Naive thymus-derived CD4-positive, alpha-beta T cell (primary cell): Measurements from ENCODE around the gene TMEM272. TPM values are rescaled to one million over a fixed set of nuclear protein-coding genes. Genes with fewer than 3 reads are reported as not detected.

ENCODE experiments used
- ATAC-seq: fragments of 150-1000 bp; cut with Tn5 transposase; 2 replicates; pipeline ENCODE4 v1.10.0; 2021; ENCODE audit warnings: mild to moderate bottlenecking, moderate library complexity
- CTCF ChIA-PET: fragments of 350-600 bp; sonication (Branson Sonifier 250); formaldehyde crosslinking; loops from one replicate; lab custom pipeline; 2021; ENCODE audit warnings: antibody characterized with exemption; lab: Charles Lee
- POLR2A ChIA-PET: fragments of 350-600 bp; sonication (Branson Sonifier 250); formaldehyde crosslinking; loops from one replicate; lab custom pipeline; 2021; ENCODE audit warnings: antibody characterized with exemption, inconsistent platforms; lab: Charles Lee
- DNase-seq, 9 donors: peaks; one replicate each; pipeline versions ENCODE4 v3.0.0 to v3.0.0-alpha.2; 2020 to 2022; ENCODE audit warnings: mixed read lengths in 1 of 9
- H3K27ac ChIP-seq: one replicate; pipeline ENCODE4 v1.7.0; 2013; ENCODE audit warnings: mild to moderate bottlenecking, low read depth, low read length, moderate library complexity
- H3K27me3 ChIP-seq, 2 donors: one replicate each; pipeline ENCODE4 v1.7.0; 2013; ENCODE audit warnings: low read length in 2 of 2, mild to moderate bottlenecking in 2 of 2, moderate library complexity in 2 of 2; ENCODE audit not compliant: control insufficient read depth in 2 of 2, insufficient read depth in 2 of 2
- H3K36me3 ChIP-seq, 3 experiments: 1 replicate in 2 of 3; 2 replicates in 1 of 3; pipeline ENCODE4 v1.7.0; 2013; ENCODE audit warnings: low read length in 3 of 3, mild to moderate bottlenecking in 3 of 3, moderate library complexity in 1 of 3; ENCODE audit not compliant: insufficient read depth in 3 of 3, control insufficient read depth in 2 of 3
- H3K4me1 ChIP-seq, 2 donors: one replicate each; pipeline ENCODE4 v1.7.0; 2013; ENCODE audit warnings: low read length in 2 of 2, mild to moderate bottlenecking in 2 of 2, moderate library complexity in 1 of 2; ENCODE audit not compliant: control insufficient read depth in 2 of 2, insufficient read depth in 2 of 2
- H3K4me3 ChIP-seq: 2 replicates; pipeline ENCODE4 v1.7.0; 2013; ENCODE audit warnings: mild to moderate bottlenecking, low read length
- H3K9me3 ChIP-seq, 3 experiments: 1 replicate in 2 of 3; 2 replicates in 1 of 3; pipeline ENCODE4 v1.7.0; 2013; ENCODE audit warnings: low read length in 3 of 3; ENCODE audit not compliant: control insufficient read depth in 2 of 3
- H3K27ac Mint-ChIP-seq, 9 donors: one replicate each; pipeline ENCODE4 v1.8.0; 2020 to 2022; ENCODE audit warnings: mixed read lengths in 9 of 9, mild to moderate bottlenecking in 8 of 9, moderate library complexity in 5 of 9, inconsistent platforms in 2 of 9
- H3K27me3 Mint-ChIP-seq, 5 donors: one replicate each; pipeline ENCODE4 v1.8.0; 2021 to 2022; ENCODE audit warnings: mixed read lengths in 5 of 5, mild to moderate bottlenecking in 1 of 5
- H3K36me3 Mint-ChIP-seq, 5 donors: one replicate each; pipeline ENCODE4 v1.8.0; 2020 to 2022; ENCODE audit warnings: mixed read lengths in 5 of 5, mild to moderate bottlenecking in 3 of 5, inconsistent platforms in 1 of 5
- H3K4me1 Mint-ChIP-seq, 7 donors: one replicate each; pipeline ENCODE4 v1.8.0; 2020 to 2022; ENCODE audit warnings: mixed read lengths in 7 of 7, mild to moderate bottlenecking in 3 of 7, inconsistent platforms in 1 of 7
- H3K4me3 Mint-ChIP-seq, 10 donors: one replicate each; pipeline ENCODE4 v1.8.0; 2020 to 2022; ENCODE audit warnings: mild to moderate bottlenecking in 10 of 10, mixed read lengths in 10 of 10, moderate library complexity in 6 of 10, inconsistent platforms in 2 of 10
- H3K9me3 Mint-ChIP-seq, 11 donors: one replicate each; pipeline ENCODE4 v1.8.0; 2020 to 2022; ENCODE audit warnings: mixed read lengths in 11 of 11, mild to moderate bottlenecking in 4 of 11, inconsistent platforms in 1 of 11, moderate library complexity in 1 of 11
- intact Hi-C, 2 donors: fragments of 100-400 bp; cut with micrococcal nuclease; formaldehyde crosslinking; loops; one replicate each; pipeline ENCODE4 v1.15.1; 2023
- polyA plus RNA-seq, 2 donors: library from polyadenylated mRNA; unstranded; fragments of 300-500 nt; fragmentation: Illumina TruSeq; gene quantifications; one replicate each; pipeline ENCODE4 v1.2.3, GENCODE V29; 2021
- total RNA-seq, 6 experiments: library from RNA in 5 of 6; stranded (reverse) in 5 of 6; gene quantifications; 1 replicate in 5 of 6; 2 replicates in 1 of 6; pipeline ENCODE4 v1.2.3 and lab custom pipeline; 2021 to 2026

TMEM272 gene
- 10 to 100 TPM in 2 of 5 experiments, 1 to 10 TPM in 2, under 1 TPM in 1; 0.19 to 23.3 (median 5.9) TPM for total RNA-seq
- under 1 TPM; 0.74 to 0.75 TPM for polyA plus RNA-seq
- 18.4 reads per million, percentile 48 among the genes with 10 or more reads in this experiment for total RNA-seq (lab: John Stamatoyannopoulos, UW)

- H3K9me3 Mint-ChIP-seq: no peaks in the 10 kb centered on the region
- ChIA-PET CTCF (interaction anchor here (0.6 to 3.3 kb wide), 3 partner anchors 29 to 283 kb away, joined by 3 to 15 read pairs (median 3); no protein-coding TSS in a partner anchor), POLR2A (interaction anchor here (1.1 kb wide), 1 partner anchor 26 kb away, joined by 3 read pairs; no protein-coding TSS in a partner anchor)
- ATAC-seq: peak; percentile 88
- no peaks in the 10 kb centered on the region for H3K36me3 ChIP-seq
- peaks cover 0 to 24% (median 11%) of the 10 kb centered on the region in 5 donors for H3K27me3 Mint-ChIP-seq
- H3K36me3 Mint-ChIP-seq: no peaks in the 10 kb centered on the region
- H3K4me3 ChIP-seq: no peak within 1 kb of the TSS
- no peaks in the 10 kb centered on the region for H3K27me3 ChIP-seq
- peaks cover 0 to 6% of the 10 kb centered on the region in 2 donors for H3K4me1 ChIP-seq
- peak within 1 kb of the TSS in 8 of 10 donors; percentile 19 to 75 (median 58) for H3K4me3 Mint-ChIP-seq
- DNase-seq: peak in 8 of 9 donors; percentile 26 to 69 (median 42)
- H3K27ac ChIP-seq: no peak within 1 kb of the TSS
- no peak within 1 kb of the TSS for H3K27ac Mint-ChIP-seq
- intact Hi-C loops: loop anchor here (1.0 to 2.0 kb wide), 3 partner anchors 18 to 356 kb away; no protein-coding TSS in a partner anchor
- H3K4me1 Mint-ChIP-seq: peaks cover 0 to 12% (median 7%) of the 10 kb centered on the region in 7 donors
- no peaks in the 10 kb centered on the region for H3K9me3 ChIP-seq
These were observed at the start of gene TMEM272 for GRCh38 chr13:51844862-51845573. Gene TMEM272, minus strand, starts transcription at chr13:51845177. Its CDS starts 6,647 bp downstream, at chr13:51838530.

- ATAC-seq: no peak
- ChIA-PET CTCF (interaction anchor here (0.5 to 3.1 kb wide), 4 partner anchors 46 to 308 kb away, joined by 3 to 16 read pairs (median 8); no protein-coding TSS in a partner anchor), POLR2A (no interaction called here)
- DNase-seq: no peak
- Histone ChIP-seq H3K4me3 (no peak overlapping the region), H3K9me3 (no peaks in the 10 kb centered on the region), H3K27ac (no peak overlapping the region), H3K4me1 (no peaks in the 10 kb centered on the region), H3K36me3 (no peaks in the 10 kb centered on the region), H3K27me3 (no peaks in the 10 kb centered on the region)
- no peaks in the 10 kb centered on the region for H3K9me3 Mint-ChIP-seq
- intact Hi-C loops: no loop called here
- peaks cover 0 to 8% (median 0%) of the 10 kb centered on the region in 7 donors for H3K4me1 Mint-ChIP-seq
- H3K36me3 Mint-ChIP-seq: no peaks in the 10 kb centered on the region
- H3K27me3 Mint-ChIP-seq: peaks cover 7 to 23% (median 11%) of the 10 kb centered on the region in 5 donors
- H3K27ac Mint-ChIP-seq: no peak overlapping the region
- no peak overlapping the region for H3K4me3 Mint-ChIP-seq
These were observed 49.3 kb upstream of the TMEM272 start for GRCh38 chr13:51894239-51894638.

GRCh38 chr13:51892657-51893056 lies 47.7 kb upstream of the TMEM272 start:
- no peaks in the 10 kb centered on the region for H3K36me3 ChIP-seq

GRCh38 chr13:51887468-51887867 lies 42.5 kb upstream of the TMEM272 start:
- Histone ChIP-seq H3K27me3 (no peaks in the 10 kb centered on the region), H3K27ac (no peak overlapping the region), H3K9me3 (no peaks in the 10 kb centered on the region), H3K36me3 (no peaks in the 10 kb centered on the region), H3K4me3 (no peak overlapping the region), H3K4me1 (no peaks in the 10 kb centered on the region)
- no peak overlapping the region for H3K27ac Mint-ChIP-seq
- H3K36me3 Mint-ChIP-seq: peaks cover 0 to 7% (median 0%) of the 10 kb centered on the region in 5 donors
- ATAC-seq (no peak), DNase-seq (no peak)
- no peaks in the 10 kb centered on the region for H3K4me1 Mint-ChIP-seq
- H3K9me3 Mint-ChIP-seq: peaks cover 0 to 16% (median 3%) of the 10 kb centered on the region in 11 donors
- no peak overlapping the region for H3K4me3 Mint-ChIP-seq
- CTCF ChIA-PET: no interaction called here
- intact Hi-C loops: no loop called here
- POLR2A ChIA-PET: no interaction called here
- H3K27me3 Mint-ChIP-seq: peaks cover 0 to 13% (median 7%) of the 10 kb centered on the region in 5 donors

More at GRCh38 chr13:51892657-51893056, 47.7 kb upstream of the TMEM272 start:
- Histone ChIP-seq H3K9me3 (no peaks in the 10 kb centered on the region), H3K4me1 (no peaks in the 10 kb centered on the region), H3K27ac (no peak overlapping the region), H3K4me3 (no peak overlapping the region), H3K27me3 (no peaks in the 10 kb centered on the region)
- peaks cover 7 to 20% (median 11%) of the 10 kb centered on the region in 5 donors for H3K27me3 Mint-ChIP-seq
- DNase-seq: no peak
- intact Hi-C loops: no loop called here
- no peak overlapping the region for H3K27ac Mint-ChIP-seq
- no peak overlapping the region for H3K4me3 Mint-ChIP-seq
- POLR2A ChIA-PET: interaction anchor here (0.9 kb wide), 1 partner anchor 86 kb away, joined by 3 read pairs; no protein-coding TSS in a partner anchor
- H3K36me3 Mint-ChIP-seq: no peaks in the 10 kb centered on the region
- H3K4me1 Mint-ChIP-seq: peaks cover 0 to 8% (median 0%) of the 10 kb centered on the region in 7 donors
- ATAC-seq: no peak
- no peaks in the 10 kb centered on the region for H3K9me3 Mint-ChIP-seq
- CTCF ChIA-PET: interaction anchor here (0.5 to 2.4 kb wide), 3 partner anchors 17 to 778 kb away, joined by 3 to 16 read pairs (median 3); no protein-coding TSS in a partner anchor

- H3K36me3 ChIP-seq: no peaks in the 10 kb centered on the region
- peaks cover 0 to 11% (median 4%) of the 10 kb centered on the region in 5 donors for H3K36me3 Mint-ChIP-seq
- POLR2A ChIA-PET: no interaction called here
- H3K27ac Mint-ChIP-seq: no peak overlapping the region
- H3K4me1 Mint-ChIP-seq: no peaks in the 10 kb centered on the region
- no peak overlapping the region for H3K4me3 ChIP-seq
- no peak overlapping the region for H3K27ac ChIP-seq
- H3K27me3 Mint-ChIP-seq: peaks cover 0 to 13% (median 3%) of the 10 kb centered on the region in 5 donors
- no peak overlapping the region for H3K4me3 Mint-ChIP-seq
- CTCF ChIA-PET: no interaction called here
- H3K9me3 ChIP-seq: no peaks in the 10 kb centered on the region
- peaks cover 0 to 33% (median 9%) of the 10 kb centered on the region in 11 donors for H3K9me3 Mint-ChIP-seq
- no peaks in the 10 kb centered on the region for H3K27me3 ChIP-seq
- DNase-seq (no peak), ATAC-seq (no peak)
- H3K4me1 ChIP-seq: no peaks in the 10 kb centered on the region
- intact Hi-C loops: no loop called here
These were observed 40.7 kb upstream of the TMEM272 start for GRCh38 chr13:51885651-51886050.

- no peak overlapping the region for H3K4me3 Mint-ChIP-seq
- Histone ChIP-seq H3K27ac (no peak overlapping the region), H3K9me3 (no peaks in the 10 kb centered on the region), H3K27me3 (no peaks in the 10 kb centered on the region), H3K4me1 (no peaks in the 10 kb centered on the region), H3K4me3 (no peak overlapping the region), H3K36me3 (no peaks in the 10 kb centered on the region)
- ATAC-seq (no peak), DNase-seq (no peak)
- ChIA-PET CTCF (no interaction called here), POLR2A (no interaction called here)
- intact Hi-C loops: no loop called here
- no peak overlapping the region for H3K27ac Mint-ChIP-seq
- peaks cover 0 to 11% (median 4%) of the 10 kb centered on the region in 5 donors for H3K36me3 Mint-ChIP-seq
- no peaks in the 10 kb centered on the region for H3K4me1 Mint-ChIP-seq
- H3K27me3 Mint-ChIP-seq: peaks cover 0 to 8% (median 0%) of the 10 kb centered on the region in 5 donors
- H3K9me3 Mint-ChIP-seq: peaks cover 0 to 33% (median 9%) of the 10 kb centered on the region in 11 donors
These were observed 38.2 kb upstream of the TMEM272 start for GRCh38 chr13:51883226-51883600.
